ENCODE data around the gene ENGASE. TPM values are rescaled to one million over a fixed set of nuclear protein-coding genes. Genes with fewer than 3 reads are reported as not detected.
"Not testable (repeated sequence)": the region's sequence is repeated elsewhere in the genome, so short reads cannot be mapped to it uniquely, and the experiment has no call there.

ENGASE gene, protein sequence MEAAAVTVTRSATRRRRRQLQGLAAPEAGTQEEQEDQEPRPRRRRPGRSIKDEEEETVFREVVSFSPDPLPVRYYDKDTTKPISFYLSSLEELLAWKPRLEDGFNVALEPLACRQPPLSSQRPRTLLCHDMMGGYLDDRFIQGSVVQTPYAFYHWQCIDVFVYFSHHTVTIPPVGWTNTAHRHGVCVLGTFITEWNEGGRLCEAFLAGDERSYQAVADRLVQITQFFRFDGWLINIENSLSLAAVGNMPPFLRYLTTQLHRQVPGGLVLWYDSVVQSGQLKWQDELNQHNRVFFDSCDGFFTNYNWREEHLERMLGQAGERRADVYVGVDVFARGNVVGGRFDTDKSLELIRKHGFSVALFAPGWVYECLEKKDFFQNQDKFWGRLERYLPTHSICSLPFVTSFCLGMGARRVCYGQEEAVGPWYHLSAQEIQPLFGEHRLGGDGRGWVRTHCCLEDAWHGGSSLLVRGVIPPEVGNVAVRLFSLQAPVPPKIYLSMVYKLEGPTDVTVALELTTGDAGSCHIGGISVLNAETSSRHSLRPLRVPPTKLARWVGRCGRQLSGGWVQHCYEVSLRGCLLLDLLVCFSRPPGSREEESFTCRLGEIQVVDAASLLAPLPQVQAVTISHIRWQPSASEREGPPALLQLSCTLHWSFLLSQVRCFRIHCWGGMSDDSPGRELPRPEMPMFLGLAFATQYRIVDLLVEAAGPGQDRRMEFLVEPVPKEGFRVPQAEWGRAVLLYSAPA
- 10.8 and 19.8 TPM in 2 replicates for total RNA-seq

DNA sequence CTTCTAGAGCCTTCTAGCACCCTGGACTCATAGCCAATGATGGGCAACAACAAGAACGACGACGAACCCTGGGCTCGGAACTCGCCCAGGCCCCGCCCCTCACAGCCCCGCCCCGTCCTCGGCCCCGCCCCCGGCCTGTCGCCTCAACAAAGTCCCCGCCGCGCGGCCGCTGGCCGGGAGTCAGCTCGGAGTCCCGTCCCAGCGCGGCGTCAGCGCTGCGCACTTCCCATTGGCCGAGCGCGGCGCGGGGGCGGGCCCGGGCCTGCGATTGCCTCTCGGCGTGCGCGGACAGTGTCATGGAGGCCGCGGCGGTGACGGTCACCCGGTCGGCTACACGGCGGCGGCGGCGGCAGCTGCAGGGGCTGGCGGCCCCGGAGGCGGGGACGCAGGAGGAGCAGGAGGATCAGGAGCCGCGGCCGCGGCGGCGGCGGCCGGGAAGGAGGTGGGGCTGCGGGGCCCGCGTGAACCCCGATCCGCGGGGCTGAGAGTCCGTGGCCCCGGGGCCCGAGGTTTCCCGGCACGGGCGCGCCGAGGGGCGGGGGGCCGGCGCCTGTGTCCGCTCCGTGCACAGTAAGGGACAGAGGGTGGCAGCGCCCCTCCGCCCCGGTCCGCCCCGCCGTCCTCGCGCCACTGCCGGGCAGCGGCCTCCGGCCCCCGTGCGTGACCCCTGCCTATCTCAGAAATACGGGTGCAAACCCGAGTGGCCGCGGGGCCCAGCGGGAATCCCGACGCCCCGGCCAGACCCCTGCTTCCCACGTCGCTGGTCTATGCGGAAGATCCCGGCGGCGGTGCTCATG, at the start of gene ENGASE:
TSS of gene ENGASE (plus strand) at position 176 of the 797 bp plus-strand sequence. CDS start at position 297, 121 bp downstream.
- DNase-seq (ENCODE audit: extremely low read depth, low read depth, low spot score) = no peak

DNA sequence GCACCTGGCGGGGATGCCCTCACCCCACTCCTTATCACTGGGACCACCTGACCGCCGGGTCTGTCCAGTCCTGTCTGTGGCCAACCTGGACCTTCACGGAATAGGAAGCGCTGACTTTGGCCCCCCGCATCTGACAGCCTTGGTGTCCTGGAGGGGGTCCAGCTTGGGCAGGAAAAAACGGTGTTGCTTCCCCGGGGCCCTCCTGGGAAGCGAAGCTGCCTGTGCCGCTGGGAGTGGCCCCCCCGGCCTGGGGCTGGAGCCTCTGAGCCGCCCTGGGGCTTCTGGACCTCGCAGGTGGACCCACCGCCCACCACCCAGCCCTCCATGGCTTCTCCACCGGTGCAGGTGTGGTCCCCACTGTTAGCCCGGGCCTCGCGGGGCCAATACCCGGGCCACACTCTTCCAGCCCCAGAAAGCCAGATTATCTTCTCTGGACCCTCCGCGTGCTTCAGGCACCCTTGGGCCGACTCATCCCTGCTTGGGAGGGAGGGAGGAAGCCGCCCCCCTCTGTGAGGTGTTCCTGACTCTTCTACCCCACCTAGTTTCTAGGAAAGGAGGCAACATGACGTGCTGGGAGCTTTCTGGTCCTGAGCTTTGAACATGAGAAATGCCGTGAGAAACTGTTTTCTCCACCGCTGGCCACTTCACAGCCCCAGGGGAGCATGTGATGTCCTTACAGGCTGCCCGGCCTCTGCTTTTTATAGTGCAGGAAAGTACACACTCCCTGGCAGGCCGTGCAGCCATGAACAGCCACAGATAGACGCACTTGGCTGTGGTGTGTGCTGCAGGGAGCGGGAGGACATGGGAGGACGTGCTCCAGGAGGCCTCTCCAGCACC, 49.5 kb upstream of the ENGASE start:
- no peak for DNase-seq (ENCODE audit: extremely low read depth, low read depth, low spot score)

DNA sequence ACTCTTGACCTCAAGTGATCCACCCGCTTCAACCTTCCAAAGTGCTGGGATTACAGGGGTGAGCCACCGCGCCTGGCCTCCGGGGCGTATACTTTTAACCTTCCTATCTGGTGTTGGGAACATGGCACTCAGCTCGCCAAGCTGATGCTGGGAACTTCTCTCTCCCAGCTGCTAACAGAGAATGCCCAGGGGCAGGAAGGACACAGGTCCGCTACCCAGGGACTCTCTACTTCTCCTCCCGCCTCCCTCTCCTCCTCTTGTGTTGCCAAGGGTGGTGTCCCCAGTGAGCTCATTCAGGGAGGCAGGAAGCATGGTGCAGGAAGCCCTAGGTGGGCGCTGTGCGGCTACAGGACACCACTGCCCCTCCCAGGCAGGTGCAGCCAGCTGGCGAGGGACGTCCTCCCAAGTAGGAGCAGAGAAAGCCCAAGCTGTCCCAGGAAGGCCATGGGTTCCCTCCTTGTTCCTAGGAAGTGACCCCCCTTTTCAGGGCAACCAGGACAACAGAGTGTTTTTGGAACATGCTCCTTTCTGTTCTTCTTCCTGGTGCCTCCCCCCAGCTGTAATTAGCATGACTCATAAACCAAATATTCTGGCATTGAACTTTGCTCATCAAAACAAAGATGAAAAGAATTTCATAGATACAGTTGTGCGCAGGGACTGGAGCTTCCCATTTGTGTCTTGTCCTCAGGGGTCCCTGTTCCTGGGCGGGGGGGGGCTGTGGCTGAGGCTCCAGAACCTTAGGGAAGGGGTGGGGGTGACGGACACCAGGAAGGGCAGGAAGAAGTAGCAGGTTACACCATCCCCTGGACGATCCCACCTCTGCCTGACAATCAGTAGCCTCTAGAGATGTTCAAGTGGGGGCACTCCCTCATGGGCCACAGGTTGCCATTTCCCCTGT, 48.0 kb upstream of the ENGASE start:
- DNase-seq (ENCODE audit: extremely low read depth, low read depth, low spot score) = no peak

DNA sequence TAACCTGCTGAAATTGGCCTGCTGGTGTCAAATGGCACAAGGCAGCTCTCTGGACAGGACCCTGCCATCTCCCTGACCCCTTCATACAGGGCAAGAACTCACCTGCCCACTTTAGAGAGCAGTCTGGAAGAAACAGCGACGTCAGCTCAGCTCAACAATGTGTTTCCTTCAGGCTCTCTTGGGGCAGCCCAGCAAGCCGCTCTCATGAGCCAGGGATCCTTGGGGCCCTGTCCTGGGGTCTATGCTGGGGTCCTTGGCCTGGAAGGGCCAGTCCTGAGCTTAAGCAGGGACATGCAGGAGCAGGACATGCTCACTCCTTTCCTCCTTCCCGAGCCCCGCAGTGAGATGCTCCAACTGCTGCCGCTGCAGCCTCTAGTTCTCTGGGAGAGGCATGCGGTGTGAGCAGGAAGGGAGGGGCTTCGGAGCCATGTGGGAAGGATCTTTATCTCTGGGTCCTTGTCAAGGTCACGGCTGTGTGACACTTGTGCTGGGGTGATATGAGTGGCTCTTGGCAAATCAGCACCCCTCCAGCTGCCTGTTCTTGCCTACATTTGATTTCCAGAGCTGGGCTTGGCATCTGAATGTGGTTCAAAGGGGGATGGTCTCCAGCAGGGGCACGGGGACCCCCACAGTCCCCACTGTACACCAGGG, 47.2 kb upstream of the ENGASE start:
- DNase-seq (ENCODE audit: extremely low read depth, low read depth, low spot score) = no peak

DNA sequence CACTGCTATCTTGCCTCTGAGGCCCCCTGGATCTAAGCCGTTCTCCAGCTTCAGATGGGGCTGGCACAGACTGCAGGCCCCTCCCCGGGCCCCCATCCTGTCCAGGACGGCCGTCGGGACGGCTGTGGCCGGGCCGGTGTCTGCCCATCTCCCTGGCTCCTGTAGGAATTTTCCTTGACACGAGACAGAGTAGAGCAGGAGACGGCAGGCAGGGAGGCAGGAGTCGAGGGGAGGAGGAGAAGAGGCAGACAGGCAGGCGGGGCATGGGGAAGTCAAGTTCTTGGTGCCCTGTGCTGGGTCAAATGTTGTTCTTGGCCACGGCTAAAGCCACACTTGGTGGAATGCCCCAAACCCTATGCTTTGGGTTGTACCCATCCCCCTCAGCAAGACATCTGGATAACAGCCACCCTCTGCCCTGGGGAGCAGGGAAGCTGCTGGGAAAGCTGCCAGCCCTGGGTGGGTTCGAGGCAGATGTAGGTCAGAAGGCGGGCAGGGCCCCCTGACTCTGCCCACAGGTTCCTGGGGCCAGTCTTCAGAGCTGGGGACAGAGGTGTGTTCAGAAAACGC, 46.6 kb upstream of the ENGASE start:
- no peak for DNase-seq (ENCODE audit: extremely low read depth, low read depth, low spot score)

DNA sequence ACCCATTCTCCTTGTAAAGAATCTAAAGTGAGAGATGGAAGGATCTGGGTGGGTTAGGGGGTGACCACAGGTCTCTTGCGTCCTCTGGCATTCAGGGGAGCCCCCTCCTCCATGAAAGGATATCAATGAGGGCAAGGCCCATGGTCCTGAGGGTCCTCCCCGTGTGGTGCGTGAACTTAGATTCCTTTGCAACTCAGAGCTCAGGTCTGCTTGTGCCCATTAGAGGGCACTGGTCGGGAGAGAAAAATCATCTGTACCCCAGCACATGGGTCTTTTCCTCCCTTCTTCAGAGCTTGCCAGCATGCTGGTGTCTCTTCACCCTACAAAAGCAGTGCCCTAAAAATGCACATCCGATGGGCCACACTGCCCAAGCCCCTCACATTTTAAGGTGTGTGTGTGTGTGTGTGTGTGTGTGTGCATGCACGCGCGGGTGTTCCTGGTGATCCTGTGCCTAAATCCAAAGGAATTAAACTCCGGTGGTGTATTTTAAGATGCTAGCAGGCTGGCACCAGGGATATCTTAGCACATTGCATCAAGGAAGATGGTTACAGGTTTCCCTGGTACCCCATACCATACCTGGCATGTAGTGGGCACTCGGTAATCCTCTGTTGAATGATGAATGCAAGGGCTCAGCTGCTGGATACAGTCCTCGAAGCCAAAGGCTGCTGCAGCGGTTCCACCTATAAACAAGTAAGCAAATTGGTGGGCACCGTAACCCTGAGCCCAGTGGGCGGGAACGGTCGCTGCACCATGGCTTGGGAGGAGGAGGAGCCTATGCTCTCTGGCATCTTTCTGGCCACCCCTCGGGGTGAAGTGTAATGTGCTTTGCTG, 45.9 kb upstream of the ENGASE start:
- no peak for DNase-seq (ENCODE audit: extremely low read depth, low read depth, low spot score)

DNA sequence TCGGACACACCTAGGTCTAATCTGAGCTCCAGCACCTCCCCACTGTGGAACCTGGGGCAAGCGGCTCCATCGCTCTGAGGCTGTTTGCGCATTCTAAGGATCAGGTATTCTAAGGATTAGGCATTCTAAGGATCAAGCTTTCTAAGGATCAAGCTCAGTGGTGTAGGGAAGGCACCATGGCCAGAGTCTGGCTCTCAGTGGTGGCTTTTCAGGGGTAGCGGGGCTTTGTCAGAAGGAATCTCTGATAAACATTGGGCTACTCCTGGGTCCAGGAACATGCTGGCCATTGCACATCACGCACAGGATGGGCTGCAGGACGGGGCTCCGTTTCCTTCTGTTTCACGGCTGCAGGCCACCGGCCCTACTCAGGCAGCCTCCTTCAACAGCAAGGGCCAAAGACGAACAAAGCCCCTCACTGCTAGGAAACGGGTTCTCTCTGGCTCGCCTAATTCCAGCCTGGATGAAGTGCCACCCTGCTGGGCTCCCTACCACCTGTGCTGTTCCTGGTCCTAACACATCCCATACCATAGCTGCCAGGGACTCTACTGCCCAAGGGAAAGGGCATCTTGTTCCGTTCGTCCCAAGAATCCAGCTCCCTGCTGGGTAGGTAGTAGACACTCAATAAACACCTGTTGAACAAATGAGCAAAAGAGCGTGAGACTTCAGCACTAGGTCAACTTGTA, 45.2 kb upstream of the ENGASE start:
- DNase-seq (ENCODE audit: extremely low read depth, low read depth, low spot score) = no peak

DNA sequence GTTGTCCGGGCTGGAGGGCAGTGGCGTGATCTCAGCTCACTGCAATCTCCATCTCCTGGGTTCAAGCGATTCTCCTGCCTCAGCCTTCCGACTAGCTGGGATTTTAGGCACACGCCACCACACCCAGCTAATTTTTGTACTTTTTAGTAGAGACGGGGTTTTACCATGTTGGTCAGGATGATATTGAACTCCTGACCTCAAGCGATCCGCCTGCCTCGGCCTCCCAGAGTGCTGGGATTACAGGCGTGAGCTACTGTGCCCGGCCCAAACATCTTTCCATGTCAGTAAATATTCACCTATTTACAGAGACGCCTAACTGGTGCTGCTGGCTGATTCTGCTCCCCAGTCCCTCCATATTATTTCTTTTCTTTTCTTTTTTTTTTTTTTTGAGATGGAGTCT, 44.0 kb upstream of the ENGASE start:
- DNase-seq (ENCODE audit: extremely low read depth, low read depth, low spot score) = not testable (repeated sequence)

DNA sequence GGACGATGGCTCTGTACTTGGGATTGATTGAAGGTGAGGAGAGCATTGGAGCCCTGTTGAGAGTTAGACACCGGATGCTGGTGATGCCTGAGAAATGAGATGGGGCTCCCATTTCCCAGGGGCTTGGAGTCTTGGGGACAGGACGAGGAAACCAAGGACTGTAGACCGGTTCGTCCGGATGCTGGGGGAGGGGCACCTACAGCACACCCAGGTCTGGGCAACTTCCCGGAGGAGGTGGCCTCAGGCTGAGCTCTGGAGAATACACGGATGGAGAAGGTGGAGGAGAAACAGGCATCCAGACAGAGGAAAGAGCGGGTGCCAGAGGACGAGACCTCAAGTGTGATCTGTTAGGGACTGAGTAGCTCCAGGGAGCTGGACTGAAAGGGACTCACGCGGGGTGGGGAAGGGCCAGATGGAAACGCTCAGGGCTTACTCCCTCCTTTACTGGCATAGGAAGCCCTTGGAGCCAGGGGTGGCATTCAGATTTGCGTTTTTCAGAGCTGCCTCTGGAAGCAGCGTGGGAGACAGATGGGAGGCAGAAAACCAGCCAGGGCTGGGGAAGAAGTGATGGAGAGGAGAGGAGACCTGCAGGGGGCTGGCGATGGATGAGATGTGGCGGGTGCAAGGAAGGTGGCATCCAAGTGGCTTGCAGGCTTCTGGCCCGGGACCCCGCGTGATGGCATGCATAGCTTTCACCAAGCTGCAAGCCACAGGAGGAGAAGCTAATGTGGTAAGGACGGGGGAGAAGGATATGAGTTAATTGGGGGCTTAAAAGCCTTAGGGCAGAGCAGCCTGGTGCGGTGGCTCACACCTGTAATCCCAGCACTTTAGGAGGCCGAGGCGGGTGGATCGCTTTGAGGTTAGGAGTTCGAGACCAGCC, 42.4 kb upstream of the ENGASE start:
- no peak for DNase-seq (ENCODE audit: extremely low read depth, low read depth, low spot score)

DNA sequence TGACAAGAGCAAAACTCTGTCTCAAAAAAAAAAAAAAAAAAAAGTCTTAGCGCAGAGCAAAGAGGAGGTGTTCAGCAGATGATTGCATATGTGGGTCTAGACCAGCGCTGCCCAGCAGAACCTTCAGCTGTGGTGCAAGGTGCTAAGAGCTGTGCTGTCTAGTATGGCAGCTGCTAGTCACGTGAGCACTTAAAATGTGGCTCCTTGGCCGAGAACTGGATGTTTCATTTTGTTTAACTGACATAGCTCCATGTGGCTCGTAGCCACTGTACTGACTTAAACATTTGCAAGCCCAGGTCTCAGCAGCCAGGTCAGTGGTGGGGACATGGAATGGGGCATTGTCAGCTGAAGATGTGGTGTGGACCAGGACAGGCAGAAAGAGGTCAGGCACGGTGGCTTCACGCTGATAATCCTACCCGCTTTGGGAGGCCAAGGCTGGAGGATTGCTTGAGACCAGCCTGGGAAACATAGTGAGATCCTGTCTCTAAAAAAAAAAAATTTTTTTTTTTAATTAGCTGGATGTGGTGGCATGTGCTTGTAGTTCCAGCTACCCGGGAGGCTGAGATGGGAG, 41.5 kb upstream of the ENGASE start:
- no peak for DNase-seq (ENCODE audit: extremely low read depth, low read depth, low spot score)

DNA sequence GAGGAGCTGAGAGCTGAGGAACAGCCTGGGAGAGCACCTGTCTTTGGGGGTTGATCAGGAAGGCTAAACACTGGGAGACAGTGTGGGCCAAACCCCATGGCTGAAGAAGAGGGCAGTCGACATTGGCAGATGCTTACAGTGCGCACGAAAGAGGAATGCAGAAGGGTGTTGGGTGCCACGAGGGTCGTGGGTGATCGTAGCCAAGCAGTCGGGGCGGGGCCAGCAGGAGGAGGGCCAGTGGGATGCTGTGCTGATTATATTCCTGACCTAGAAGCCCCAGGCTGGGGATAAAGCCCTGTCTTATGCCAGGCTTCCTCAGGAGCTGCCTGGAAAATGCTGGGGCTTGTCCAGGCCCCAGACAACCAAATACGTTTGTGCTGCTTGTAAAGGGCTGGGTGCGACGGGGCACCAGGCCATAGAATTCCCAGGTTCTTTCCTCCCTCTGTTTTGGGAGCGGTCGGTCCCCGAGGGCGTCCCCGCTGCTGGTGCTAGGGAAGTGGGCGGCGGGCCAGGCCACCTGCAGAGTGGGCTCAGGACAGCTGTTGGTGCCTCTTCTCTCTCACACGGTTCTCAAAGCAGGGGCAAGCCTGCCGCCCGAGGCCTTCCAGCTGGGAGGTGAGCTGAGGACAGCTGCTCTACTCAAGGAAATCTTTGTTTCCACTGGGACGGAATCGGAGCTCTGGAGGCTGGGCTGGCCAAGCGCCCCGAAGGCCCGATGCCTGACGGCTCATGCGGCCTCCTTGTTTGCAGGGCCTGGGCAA, 40.7 kb upstream of the ENGASE start:
- no peak for DNase-seq (ENCODE audit: extremely low read depth, low read depth, low spot score)

DNA sequence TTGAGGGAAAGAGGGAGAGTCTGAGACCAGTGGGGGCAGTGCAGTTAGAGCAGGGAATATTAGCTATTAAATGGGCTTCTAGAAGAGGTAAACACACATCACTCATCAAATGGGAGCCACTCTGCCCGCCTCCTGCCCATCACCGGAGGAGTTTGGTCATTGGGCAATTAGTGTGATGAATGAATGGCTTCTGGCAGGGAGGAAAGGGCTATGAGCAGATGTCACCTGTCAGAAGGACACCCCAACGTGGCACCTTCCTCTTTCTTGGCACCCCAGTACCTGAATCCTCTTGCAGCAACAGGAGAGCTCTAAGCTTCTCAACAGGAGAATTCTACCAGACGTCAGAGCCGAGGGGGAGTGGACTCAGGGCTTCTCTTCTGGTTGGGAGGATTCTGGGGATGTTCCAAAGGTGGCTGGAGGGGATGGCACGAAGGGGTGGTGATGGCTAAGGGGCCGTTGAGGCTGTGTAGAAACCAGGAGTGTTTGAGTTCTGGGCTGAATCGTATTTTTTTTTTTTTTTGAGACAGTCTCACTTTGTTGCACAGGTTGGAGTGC, 39.6 kb upstream of the ENGASE start:
- no peak for DNase-seq (ENCODE audit: extremely low read depth, low read depth, low spot score)

DNA sequence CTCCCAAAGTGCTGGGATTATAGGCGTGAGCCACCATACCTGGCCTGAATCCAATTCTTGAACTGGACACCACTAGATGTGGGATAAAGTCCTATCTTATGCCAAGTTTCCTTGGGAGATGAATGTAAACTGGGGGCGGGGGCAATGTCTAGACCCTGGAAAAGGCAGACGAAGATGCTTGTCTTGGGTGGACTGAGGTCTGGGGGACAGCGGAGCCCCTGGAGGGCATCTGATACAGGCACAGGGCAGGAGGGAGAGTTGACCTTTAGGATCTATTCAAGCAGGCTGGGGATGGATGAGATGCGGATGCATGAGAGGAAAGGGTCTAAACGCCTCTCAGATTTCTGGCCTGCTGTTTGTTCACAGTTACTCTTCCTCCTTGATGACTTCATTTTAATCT, 38.9 kb upstream of the ENGASE start:
- no peak for DNase-seq (ENCODE audit: extremely low read depth, low read depth, low spot score)

DNA sequence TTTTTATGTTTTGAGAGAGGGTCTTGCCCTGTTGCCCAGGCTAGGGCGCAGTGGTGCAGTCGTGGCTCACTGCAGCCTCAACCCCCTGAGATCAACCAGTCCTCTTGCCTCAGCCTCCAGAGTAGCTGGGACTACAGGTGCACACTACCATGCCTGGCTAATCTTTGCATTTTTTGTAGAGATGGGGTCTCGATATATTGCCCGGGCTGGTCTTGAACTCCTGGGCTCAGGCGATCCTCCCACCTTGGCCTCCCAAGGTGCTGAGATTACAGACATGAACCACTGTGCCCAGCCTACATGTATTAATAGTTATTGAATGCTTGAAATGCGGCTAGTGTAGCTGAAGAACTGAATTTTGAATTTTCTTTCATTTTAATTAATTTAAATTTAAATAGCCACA, 38.4 kb upstream of the ENGASE start:
- DNase-seq (ENCODE audit: extremely low read depth, low read depth, low spot score) = no peak

DNA sequence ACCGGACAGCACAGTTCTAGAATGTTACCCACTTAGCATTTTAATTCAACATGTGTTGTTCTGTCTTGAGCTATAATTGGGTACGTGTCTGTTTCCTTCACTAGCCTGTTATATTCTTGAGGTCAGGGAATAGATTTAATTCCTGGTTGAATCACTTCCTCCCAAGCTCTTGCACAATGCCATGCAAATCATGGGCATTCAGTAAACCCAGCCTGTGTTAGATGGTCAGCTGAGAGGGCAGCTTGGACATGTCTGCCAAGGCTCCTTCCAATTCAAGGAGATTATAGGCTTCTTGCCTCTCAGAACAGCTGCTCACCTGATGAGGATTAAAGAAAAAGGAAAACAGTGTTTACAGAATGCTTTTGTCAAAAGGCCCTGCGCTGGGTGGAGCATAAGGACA, 38.0 kb upstream of the ENGASE start:
- peak; percentile 64 for DNase-seq (ENCODE audit: extremely low read depth, low read depth, low spot score)

All from glomerular endothelial cell (primary cell).